Hepatocyte (in vitro differentiated cells): Measurements from ENCODE around the gene CACNA1C. TPM values are rescaled to one million over a fixed set of nuclear protein-coding genes. Genes with fewer than 3 reads are reported as not detected.

Experiments
- DNase-seq: peaks from one replicate; pipeline ENCODE4 v3.0.0-alpha.2; 2016; ENCODE audit warnings: low spot score
- H2AFZ ChIP-seq: fragments of 200-600 bp; sonication (generic); 2 replicates; pipeline ENCODE4 v1.6.0; 2016; ENCODE audit warnings: antibody characterized with exemption, mild to moderate bottlenecking
- H3K27ac ChIP-seq: fragments of 200-600 bp; sonication (generic); 2 replicates; pipeline ENCODE4 v1.5.1; 2016; ENCODE audit warnings: mild to moderate bottlenecking
- H3K27me3 ChIP-seq: fragments of 200-600 bp; sonication (generic); 2 replicates; pipeline ENCODE4 v1.6.1; 2016
- H3K36me3 ChIP-seq: fragments of 200-600 bp; sonication (generic); replicated peaks from 2 replicates; pipeline ENCODE4 v1.5.1; 2016; ENCODE audit warnings: low read depth; ENCODE audit not compliant: insufficient read depth
- H3K4me1 ChIP-seq: fragments of 200-600 bp; sonication (generic); 2 replicates; pipeline ENCODE4 v1.5.1; 2016; ENCODE audit warnings: mild to moderate bottlenecking, moderate library complexity; ENCODE audit not compliant: insufficient read depth
- H3K4me2 ChIP-seq: fragments of 200-600 bp; sonication (generic); 2 replicates; pipeline ENCODE4 v1.6.0; 2016
- H3K4me3 ChIP-seq: fragments of 200-600 bp; sonication (generic); 2 replicates; pipeline ENCODE4 v1.5.1; 2016; ENCODE audit warnings: mild to moderate bottlenecking
- H3K79me2 ChIP-seq: fragments of 200-600 bp; sonication (generic); 2 replicates; pipeline ENCODE4 v1.6.0; 2017; ENCODE audit warnings: mild to moderate bottlenecking
- H3K9me2 ChIP-seq: fragments of 200-600 bp; sonication (generic); replicated peaks from 2 replicates; pipeline ENCODE4 v1.6.0; 2017; ENCODE audit warnings: mild to moderate bottlenecking; ENCODE audit not compliant: insufficient read depth
- H3K9me3 ChIP-seq: fragments of 200-600 bp; sonication (generic); 2 replicates; pipeline ENCODE4 v1.5.1; 2016; ENCODE audit warnings: low read depth, mild to moderate bottlenecking
- H4K20me1 ChIP-seq: fragments of 200-600 bp; sonication (generic); 2 replicates; pipeline ENCODE4 v1.6.0; 2016; ENCODE audit warnings: mild to moderate bottlenecking; ENCODE audit not compliant: insufficient read depth, poor library complexity, severe bottlenecking
- CTCF ChIP-seq: fragments of 200-600 bp; sonication (generic); IDR thresholded peaks from 2 replicates; pipeline ENCODE4 v1.5.1; 2016; ENCODE audit warnings: antibody characterized with exemption, mild to moderate bottlenecking; ENCODE audit not compliant: poor library complexity
- EZH2 ChIP-seq: fragments of 200-600 bp; sonication (generic); IDR thresholded peaks from 2 replicates; pipeline ENCODE4 v1.6.1; 2016; ENCODE audit warnings: antibody characterized with exemption, mild to moderate bottlenecking, borderline replicate concordance
- EZH2phosphoT487 ChIP-seq: fragments of 200-600 bp; sonication (generic); IDR thresholded peaks from one replicate; pipeline ENCODE4 v1.6.1; 2018; ENCODE audit warnings: antibody characterized with exemption, mild to moderate bottlenecking, low read depth, moderate library complexity; ENCODE audit not compliant: unreplicated experiment, severe bottlenecking
- WGBS: methylation state at CpG from one replicate; pipeline ENCODE4 v1.1.6; 2016; ENCODE audit warnings: low lambda C conversion rate; ENCODE audit errors: missing lambda C conversion rate; 5-methylcytosine and 5-hydroxymethylcytosine counted together
- polyA plus RNA-seq: library from polyadenylated mRNA; unstranded; fragments of >200 nt; fragmentation: Nextera tagmentation; extraction: Ambion mirVana; gene quantifications from 2 replicates; pipeline ENCODE4 v1.2.1, GENCODE V29; 2016
- total RNA-seq: library from RNA; depleted of rRNA; stranded (reverse); fragments of >200 nt; gene quantifications from 2 replicates; pipeline ENCODE4 v1.2.3, GENCODE V29; 2014

The CACNA1C gene
- total RNA-seq (3.8 and 4.0 TPM in 2 replicates), polyA plus RNA-seq (3.2 and 7.9 TPM in 2 replicates)

GRCh38 chr12:2052826-2053678 is at the start of gene CACNA1C:
Gene CACNA1C, plus strand, starts transcription at chr12:2052987. Its CDS starts 576 bp downstream, at chr12:2053563.
- Histone ChIP-seq H3K27me3 (peaks cover 24% of the 10 kb centered on the region), H3K4me3 (peak within 1 kb of the TSS; percentile 72), H3K4me1 (peaks cover 3% of the 10 kb centered on the region), H2AFZ (peak within 1 kb of the TSS; percentile 91), H3K79me2 (peaks cover 14% of the 10 kb centered on the region), H3K4me2 (peak within 1 kb of the TSS; percentile 96), H3K9me2 (no peaks in the 10 kb centered on the region), H4K20me1 (no peaks in the 10 kb centered on the region), H3K36me3 (no peaks in the 10 kb centered on the region), H3K27ac (peak within 1 kb of the TSS; percentile 89), H3K9me3 (no peaks in the 10 kb centered on the region)
- under 1% methylated on average over 35 of the region's 90 CpGs for WGBS
- DNase-seq, result peak; percentile 87
- TF ChIP-seq EZH2phosphoT487 (no peak), CTCF (no peak), EZH2 (no peak)

GRCh38 chr12:2003676-2004112 is 49.1 kb upstream of the CACNA1C start:
- TF ChIP-seq EZH2phosphoT487 (no peak), CTCF (no peak), EZH2 (no peak)
- H3K27me3 ChIP-seq, result no peaks in the 10 kb centered on the region
- peak overlapping the region; percentile 72 for H2AFZ ChIP-seq
- peaks cover 48% of the 10 kb centered on the region for H3K79me2 ChIP-seq
- no peaks in the 10 kb centered on the region for H3K36me3 ChIP-seq
- H3K9me2 ChIP-seq, result no peaks in the 10 kb centered on the region
- H3K9me3 ChIP-seq, result no peaks in the 10 kb centered on the region
- peak overlapping the region; percentile 77 for H3K4me3 ChIP-seq
- H3K4me1 ChIP-seq, result peaks cover 12% of the 10 kb centered on the region
- WGBS, result 1% methylated on average over 13 of the region's 13 CpGs
- peak overlapping the region; percentile 97 for H3K27ac ChIP-seq
- H3K4me2 ChIP-seq, result peak overlapping the region; percentile 73
- DNase-seq, result no peak
- H4K20me1 ChIP-seq, result no peaks in the 10 kb centered on the region

GRCh38 chr12:2004113-2004929 is 48.5 kb upstream of the CACNA1C start, which contains the start of gene DCP1B:
Gene DCP1B, minus strand, starts transcription at chr12:2004457. Its CDS starts 26 bp downstream, at chr12:2004431.
- H3K4me2 ChIP-seq, result peak within 1 kb of the TSS; percentile 73
- peak; percentile 98 for DNase-seq
- H3K9me3 ChIP-seq, result no peaks in the 10 kb centered on the region
- H3K4me1 ChIP-seq, result peaks cover 12% of the 10 kb centered on the region
- H3K27me3 ChIP-seq, result no peaks in the 10 kb centered on the region
- no peaks in the 10 kb centered on the region for H4K20me1 ChIP-seq
- peak within 1 kb of the TSS; percentile 72 for H2AFZ ChIP-seq
- H3K36me3 ChIP-seq, result no peaks in the 10 kb centered on the region
- H3K4me3 ChIP-seq, result peak within 1 kb of the TSS; percentile 77
- 4% methylated on average over 52 of the region's 55 CpGs for WGBS
- TF ChIP-seq EZH2 (no peak), CTCF (no peak), EZH2phosphoT487 (no peak)
- H3K9me2 ChIP-seq, result no peaks in the 10 kb centered on the region
- H3K79me2 ChIP-seq, result peaks cover 41% of the 10 kb centered on the region
- H3K27ac ChIP-seq, result peak within 1 kb of the TSS; percentile 97
